Skeletal muscle cell (primary cell): ENCODE measurements around the gene CPED1.
"Not testable (repeated sequence)": the region's sequence is repeated elsewhere in the genome, so short reads cannot be mapped to it uniquely, and the experiment has no call there.

ENCODE experiments used
- DNase-seq: peaks from one replicate; pipeline ENCODE4 v3.0.0-alpha.2; 2010; ENCODE audit warnings: low read depth
- H3K4me3 ChIP-seq: 2 replicates; pipeline ENCODE4 v1.5.1; 2011; ENCODE audit warnings: low read depth, mild to moderate bottlenecking, control low read depth, low read length, moderate library complexity

The CPED1 gene

GRCh38 chr7:121107923-121108498 is 119.5 kb downstream of the CPED1 start:
- no peak for DNase-seq

DNA sequence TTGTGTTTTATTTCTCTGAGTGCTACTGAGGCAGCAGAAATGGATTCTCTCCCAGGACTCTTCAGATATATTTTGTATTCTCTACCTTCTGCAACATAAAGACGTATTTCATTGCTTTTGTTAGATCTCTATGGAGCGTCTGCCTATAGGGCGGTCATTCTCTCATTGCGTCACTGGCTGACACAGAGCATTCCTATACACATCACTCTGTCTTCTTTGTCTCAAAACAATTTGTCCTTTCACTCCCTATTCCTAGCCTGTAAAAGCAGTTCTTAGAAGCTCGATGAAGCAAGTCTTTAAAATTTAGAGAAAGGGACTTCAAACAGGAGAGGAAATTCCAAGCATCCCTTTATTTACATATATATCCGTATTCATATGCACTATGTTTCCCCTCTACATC is 120.6 kb downstream of the CPED1 start:
- no peak for DNase-seq
- no peak overlapping the region for H3K4me3 ChIP-seq

More at GRCh38 chr7:121107923-121108498, 119.5 kb downstream of the CPED1 start:
- no peak overlapping the region for H3K4me3 ChIP-seq

DNA sequence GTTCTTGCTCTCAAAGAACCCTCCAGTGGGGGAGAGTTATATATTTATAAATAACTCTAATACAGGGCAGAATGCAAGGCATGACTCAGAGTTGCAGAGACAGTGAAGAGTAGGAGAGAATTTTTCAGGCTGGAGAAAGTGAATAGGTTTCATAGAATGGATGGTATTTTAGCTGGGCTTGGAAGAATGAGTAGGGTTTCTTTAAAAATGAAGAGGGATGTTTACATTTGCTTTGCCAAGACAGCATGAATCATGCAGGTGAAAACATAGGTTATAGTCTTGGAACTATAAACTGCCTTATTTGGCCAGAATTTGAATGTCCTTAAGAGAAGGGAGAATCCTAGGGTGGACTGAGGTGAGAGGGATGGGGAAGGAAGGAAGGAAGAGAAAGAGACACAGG is 124.8 kb downstream of the CPED1 start:
- DNase-seq: no peak
- no peak overlapping the region for H3K4me3 ChIP-seq

GRCh38 chr7:121116396-121116795 is 127.9 kb downstream of the CPED1 start:
- no peak for DNase-seq
- H3K4me3 ChIP-seq: no peak overlapping the region

GRCh38 chr7:121119047-121119446 is 130.5 kb downstream of the CPED1 start:
- H3K4me3 ChIP-seq: no peak overlapping the region
- DNase-seq: no peak

- no peak for DNase-seq
- H3K4me3 ChIP-seq: no peak overlapping the region
Observed at GRCh38 chr7:121123032-121123431, 134.5 kb downstream of the CPED1 start.

DNA sequence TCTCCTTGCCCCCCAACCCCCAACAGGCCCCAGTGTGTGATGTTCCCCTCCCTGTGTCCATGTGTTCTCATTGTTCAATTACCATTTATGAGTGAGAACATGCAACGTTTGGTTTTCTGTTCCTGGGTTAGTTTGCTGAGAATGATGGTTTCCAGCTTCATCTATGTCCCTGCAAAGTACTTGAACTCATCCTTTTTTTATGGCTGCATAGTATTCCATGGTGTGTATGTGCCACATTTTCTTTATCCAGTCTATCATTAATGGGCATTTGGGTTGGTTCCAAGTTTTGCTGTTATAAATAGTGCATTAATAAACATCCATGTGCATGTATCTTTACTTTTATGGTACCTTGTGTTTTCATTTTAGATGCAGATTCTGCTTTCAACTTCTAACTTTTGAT is 136.9 kb downstream of the CPED1 start:
- DNase-seq, H3K4me3 ChIP-seq: not testable (repeated sequence)

GRCh38 chr7:121126201-121126600 is 137.7 kb downstream of the CPED1 start:
- H3K4me3 ChIP-seq: no peak overlapping the region
- no peak for DNase-seq

GRCh38 chr7:121126801-121127534 is 138.5 kb downstream of the CPED1 start:
- no peak overlapping the region for H3K4me3 ChIP-seq
- DNase-seq: no peak

- DNase-seq: no peak
- no peak overlapping the region for H3K4me3 ChIP-seq
Observed at GRCh38 chr7:121132940-121133339, 144.4 kb downstream of the CPED1 start.

DNA sequence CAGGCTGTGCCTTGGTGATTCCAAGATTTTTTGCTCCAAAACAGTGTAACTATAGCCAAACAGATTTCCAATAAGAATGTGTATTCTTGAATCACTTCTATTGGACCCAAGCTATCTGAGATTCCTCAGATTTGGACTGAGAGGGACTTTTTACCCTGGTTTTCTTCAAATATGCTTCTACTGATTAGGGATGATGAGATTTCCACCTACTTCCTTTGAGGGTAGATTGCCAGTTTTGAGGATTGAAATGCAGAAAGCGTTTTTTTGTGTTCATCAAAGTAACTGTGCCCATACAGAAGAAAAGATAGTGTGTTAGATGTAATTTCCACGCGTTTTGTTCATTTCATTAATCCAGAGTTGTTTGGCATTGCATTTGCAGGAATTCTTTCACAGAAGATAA is 144.9 kb downstream of the CPED1 start:
- no peak overlapping the region for H3K4me3 ChIP-seq
- DNase-seq: no peak

DNA sequence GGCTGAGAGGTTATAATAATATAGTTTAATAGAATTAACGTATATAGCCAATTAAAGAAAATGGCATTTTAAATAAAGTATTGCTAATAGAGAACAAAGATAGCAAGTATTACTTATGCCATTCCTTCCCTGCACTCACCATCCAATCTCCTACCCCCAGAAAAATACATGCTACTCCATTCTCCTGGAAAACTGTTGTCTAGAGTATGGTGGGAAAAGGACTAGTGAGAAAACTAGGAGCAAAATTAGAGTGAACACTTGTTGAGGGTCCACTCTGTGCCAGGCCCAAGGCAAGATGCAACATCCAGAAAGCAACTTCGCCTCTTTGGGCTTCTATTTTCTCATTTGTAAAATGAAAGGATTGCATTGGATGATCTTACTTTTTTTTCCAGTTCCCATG is 149.1 kb downstream of the CPED1 start:
- no peak overlapping the region for H3K4me3 ChIP-seq
- DNase-seq: no peak

DNA sequence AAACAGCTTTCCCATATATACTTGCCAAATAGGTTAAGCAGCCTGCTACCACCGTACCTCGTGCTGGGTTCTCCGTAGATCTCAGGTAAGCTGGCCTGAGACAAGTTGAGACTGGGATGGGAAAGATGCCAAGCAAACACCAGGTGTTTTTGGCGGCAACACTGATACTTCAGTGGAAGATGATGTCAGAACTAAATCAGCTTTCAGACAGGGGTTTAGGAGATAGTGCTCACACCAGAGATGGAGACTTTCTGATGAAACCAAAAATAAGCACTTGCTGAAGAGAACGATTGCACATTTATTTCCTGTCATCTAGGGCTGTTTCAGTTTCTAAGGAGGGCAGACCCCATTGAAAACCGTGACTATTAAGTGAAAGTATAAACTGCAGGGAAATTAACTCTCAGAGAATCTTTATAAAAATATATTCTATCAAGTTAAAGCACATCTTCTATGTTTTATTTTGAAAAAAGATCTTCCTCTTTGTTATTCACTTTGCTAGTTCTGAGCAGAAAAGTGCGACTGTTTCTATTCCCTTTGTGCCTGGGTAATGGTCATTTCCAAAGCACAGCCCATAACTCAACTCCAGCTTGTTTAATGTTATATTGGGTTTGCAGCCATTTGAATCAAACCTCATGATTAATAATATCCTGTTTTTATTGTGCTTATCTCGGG is 149.9 kb downstream of the CPED1 start:
- H3K4me3 ChIP-seq: no peak overlapping the region
- no peak for DNase-seq

GRCh38 chr7:121139427-121139826 is 150.9 kb downstream of the CPED1 start:
- DNase-seq: no peak
- no peak overlapping the region for H3K4me3 ChIP-seq

DNA sequence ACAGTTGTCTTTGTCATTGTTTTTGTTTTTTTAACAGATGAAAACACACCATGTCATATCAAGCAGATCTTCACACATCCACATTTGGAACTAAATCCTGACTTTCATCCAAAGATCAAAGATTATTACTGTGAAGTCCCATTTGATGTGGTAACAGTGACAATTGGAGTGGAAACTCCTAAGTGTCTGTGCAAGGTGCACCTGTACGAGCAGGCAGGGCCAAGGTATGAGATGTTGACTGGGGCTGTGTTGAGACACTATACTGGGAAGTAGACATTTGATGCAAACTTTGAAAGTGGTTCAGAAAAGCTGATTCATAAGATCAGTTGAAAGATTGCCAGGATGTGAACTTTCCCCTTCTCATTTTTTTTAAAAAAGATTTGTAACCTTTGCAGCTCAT is 152.3 kb downstream of the CPED1 start:
- DNase-seq: no peak
- H3K4me3 ChIP-seq: no peak overlapping the region

- no peak overlapping the region for H3K4me3 ChIP-seq
- DNase-seq: no peak
Observed at GRCh38 chr7:121151774-121152221, 163.3 kb downstream of the CPED1 start.

DNA sequence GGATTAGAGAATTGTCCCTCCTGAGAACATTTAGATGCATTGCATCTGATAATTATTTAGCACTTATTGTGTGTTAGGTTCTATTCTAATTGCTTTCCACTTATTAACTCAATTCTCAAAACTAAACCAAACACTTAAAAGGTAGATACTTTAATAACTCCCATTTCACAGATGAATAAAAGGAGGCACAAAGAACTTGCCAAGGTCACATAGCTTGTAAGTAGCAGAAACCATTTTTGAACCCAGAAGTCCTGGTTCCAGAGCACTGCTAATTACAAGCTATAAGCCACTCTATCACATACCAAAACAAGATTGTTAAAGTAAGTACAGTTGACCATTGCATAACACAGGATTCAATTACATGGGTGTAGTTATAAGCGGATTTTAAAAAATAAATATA is 164.9 kb downstream of the CPED1 start:
- no peak for DNase-seq
- H3K4me3 ChIP-seq: no peak overlapping the region

DNA sequence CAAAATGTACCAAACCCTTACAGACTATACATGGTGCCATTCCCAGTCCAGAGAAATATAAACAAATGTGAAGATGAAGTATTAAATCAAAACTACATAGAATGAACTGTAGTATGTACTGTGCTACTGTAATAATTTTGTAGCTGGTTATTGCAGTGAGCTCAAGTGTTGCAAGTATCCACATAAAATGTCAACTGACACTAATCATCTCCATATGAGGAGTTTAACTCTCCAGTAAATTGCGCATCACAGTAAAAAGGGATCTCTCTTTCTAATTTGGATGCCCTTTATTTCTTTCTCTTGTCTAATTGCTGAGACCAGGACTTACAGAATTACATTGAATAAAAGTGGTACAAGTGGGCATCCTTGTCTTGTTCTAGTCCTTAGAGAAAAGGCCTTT is 165.5 kb downstream of the CPED1 start:
- DNase-seq: no peak

DNA sequence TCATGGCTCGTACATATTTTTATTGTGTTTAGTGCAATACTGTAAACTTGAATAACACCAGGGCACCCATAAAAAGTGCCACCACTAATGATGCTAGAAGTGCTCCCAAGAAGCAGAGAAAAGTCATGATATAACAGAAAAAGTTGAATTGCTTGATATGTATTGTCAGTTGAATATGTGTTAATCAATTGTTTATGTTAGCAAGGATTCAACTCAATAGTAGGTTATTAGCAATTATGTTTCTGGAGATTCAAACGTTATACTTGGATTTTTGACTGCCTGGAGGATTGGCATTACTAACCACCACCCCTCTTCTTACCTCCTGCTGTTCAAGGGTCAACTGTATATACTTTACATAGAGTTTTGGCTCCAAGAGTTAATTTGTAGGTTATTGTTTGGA is 168.3 kb downstream of the CPED1 start:
- no peak overlapping the region for H3K4me3 ChIP-seq
- DNase-seq: no peak

More for the DNA sequence above, 165.5 kb downstream of the CPED1 start:
- H3K4me3 ChIP-seq: no peak overlapping the region

GRCh38 chr7:121157341-121157751 is 168.8 kb downstream of the CPED1 start:
- no peak overlapping the region for H3K4me3 ChIP-seq
- no peak for DNase-seq
